OCI-LY3 (cell line): Measurements from ENCODE around the gene FAM171A2.

Source experiments
- EZH2phosphoT487 ChIP-seq: fragments of 200-600 bp; shearing (Covaris generic); IDR thresholded peaks from 2 replicates; pipeline ENCODE4 v1.6.1; 2018; ENCODE audit warnings: antibody characterized with exemption, mixed run types, low read depth
- TF ChIP-seq, protein P1 (sequence below): fragments of 200-600, 300-600 bp; sonication (generic); IDR thresholded peaks from 2 replicates; pipeline ENCODE4 v1.5.1; 2014; ENCODE audit warnings: antibody characterized with exemption, low read length, low read depth

GRCh38 chr17:44317545-44317944 is 46.1 kb downstream of the FAM171A2 start:
- TF ChIP-seq, protein P1, sequence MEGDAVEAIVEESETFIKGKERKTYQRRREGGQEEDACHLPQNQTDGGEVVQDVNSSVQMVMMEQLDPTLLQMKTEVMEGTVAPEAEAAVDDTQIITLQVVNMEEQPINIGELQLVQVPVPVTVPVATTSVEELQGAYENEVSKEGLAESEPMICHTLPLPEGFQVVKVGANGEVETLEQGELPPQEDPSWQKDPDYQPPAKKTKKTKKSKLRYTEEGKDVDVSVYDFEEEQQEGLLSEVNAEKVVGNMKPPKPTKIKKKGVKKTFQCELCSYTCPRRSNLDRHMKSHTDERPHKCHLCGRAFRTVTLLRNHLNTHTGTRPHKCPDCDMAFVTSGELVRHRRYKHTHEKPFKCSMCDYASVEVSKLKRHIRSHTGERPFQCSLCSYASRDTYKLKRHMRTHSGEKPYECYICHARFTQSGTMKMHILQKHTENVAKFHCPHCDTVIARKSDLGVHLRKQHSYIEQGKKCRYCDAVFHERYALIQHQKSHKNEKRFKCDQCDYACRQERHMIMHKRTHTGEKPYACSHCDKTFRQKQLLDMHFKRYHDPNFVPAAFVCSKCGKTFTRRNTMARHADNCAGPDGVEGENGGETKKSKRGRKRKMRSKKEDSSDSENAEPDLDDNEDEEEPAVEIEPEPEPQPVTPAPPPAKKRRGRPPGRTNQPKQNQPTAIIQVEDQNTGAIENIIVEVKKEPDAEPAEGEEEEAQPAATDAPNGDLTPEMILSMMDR: no peak
- no peak for TF ChIP-seq EZH2phosphoT487
